Measurements from ENCODE around the gene NVL. TPM values are rescaled to one million over a fixed set of nuclear protein-coding genes. Genes with fewer than 3 reads are reported as not detected.

The NVL gene
- total and polyA plus RNA-seq, 10 of the 15 experiments (the other 5 are each of a cell fraction or from before 2014, with no cell fraction given), result 20.3 to 49.6 (median 35.2) TPM

GRCh38 chr1:224193319-224193966 is 136.5 kb downstream of the NVL start:
- BruUV-seq (replicated peaks), result no TSS peak
- POLR2A ChIA-PET, result interaction anchor here (0.6 to 1.7 kb wide), 2 partner anchors 11 to 28 kb away, joined by 3 to 7 read pairs; no protein-coding TSS in a partner anchor
- Histone ChIP-seq H2AFZ (ENCODE audit: control insufficient read depth, low read depth, low read length) (no peak overlapping the region), H3K27me3 (replicated peaks in 1 of 2; ENCODE audit: control insufficient read depth in 2 of 2, insufficient read depth in 2 of 2, low read length in 1 of 2) (no peaks in the 10 kb centered on the region), H3K4me1 (ENCODE audit: control insufficient read depth, insufficient read depth, low read length) (no peaks in the 10 kb centered on the region; the same call in 1 of the 2 replicates), H3K36me3 (ENCODE audit: control insufficient read depth in 2 of 2, insufficient read depth in 2 of 2, low read length in 1 of 2) (peaks cover 2 to 21% of the 10 kb centered on the region in 2 experiments), H3K79me2 (ENCODE audit: control insufficient read depth, insufficient read depth, low read length) (peaks cover 15% of the 10 kb centered on the region), H3K9me3 (replicated peaks; ENCODE audit: control insufficient read depth, insufficient read depth, low read length) (no peaks in the 10 kb centered on the region), H3K27ac (ENCODE audit: control insufficient read depth, insufficient read depth) (no peak overlapping the region), H3K9ac (ENCODE audit: control insufficient read depth, insufficient read depth, low read length) (no peak overlapping the region), H4K20me1 (ENCODE audit: control insufficient read depth, insufficient read depth) (no peaks in the 10 kb centered on the region), H3K4me2 (ENCODE audit: control insufficient read depth, insufficient read depth) (no peak overlapping the region), H3K4me3 (no peak overlapping the region)
- CTCF ChIA-PET, result interaction anchor here (0.6 kb wide), 1 partner anchor 144 kb away, joined by 3 read pairs; no protein-coding TSS in a partner anchor
- ATAC-seq (no peak), DNase-seq (ENCODE audit: low read depth, low spot score) (no peak), FAIRE-seq (no peak)
- RAD21 ChIA-PET (ENCODE audit: unreplicated experiment), result interaction anchor here (0.6 to 1.3 kb wide), 5 partner anchors 10 to 58 kb away, joined by 3 to 5 read pairs (median 4); partner anchors contain the start of gene DEGS1
- intact Hi-C loops (cut with micrococcal nuclease; ENCODE audit: unreplicated experiment), result no loop called here
- SMC1A ChIA-PET (ENCODE audit: uncharacterized antibody, unreplicated experiment), result interaction anchor here (1.0 to 2.1 kb wide), 4 partner anchors 10 to 77 kb away, joined by 3 to 12 read pairs (median 7); partner anchors contain the start of gene DEGS1
- WGBS (ENCODE audit: insufficient coverage, insufficient replicate concordance, low lambda C conversion rate, missing lambda C conversion rate), result 67% methylated on average over 8 of the region's 8 CpGs
- TF ChIP-seq BHLHE40 (IDR thresholded peaks at IDR 0.05; ENCODE audit: borderline replicate concordance in 1 of 2, low read depth in 2 of 2, low read length in 1 of 2) (no peak), RUNX3 (IDR thresholded peaks at IDR 0.05; ENCODE audit: low read length) (peak; percentile 7; the same call in 1 of the 2 replicates), RCOR1 (conservative IDR thresholded peaks at IDR 0.05; ENCODE audit: low read depth, low read length) (no peak), ZNF24 (IDR thresholded peaks at IDR 0.05) (no peak)
- in situ Hi-C loops (cut with MboI), result no loop called here
